DOHH2 (cell line): Measurements from ENCODE around the gene ATP8B4.

Experiments
- H3F3A ChIP-seq: fragments of 200-600 bp; sonication (generic), shearing (Covaris generic); 2 replicates; pipeline ENCODE4 v1.6.0; 2016; ENCODE audit warnings: antibody characterized with exemption, mild to moderate bottlenecking; ENCODE audit not compliant: control insufficient read depth, insufficient read depth
- H3K27ac ChIP-seq: fragments of 200-600 bp; sonication (generic); 2 replicates; pipeline ENCODE4 v1.5.1; 2014; ENCODE audit warnings: low read depth, mild to moderate bottlenecking, low read length, moderate library complexity
- H3K27me3 ChIP-seq: fragments of 200-600 bp; sonication (generic); 2 replicates; pipeline ENCODE4 v1.6.1; 2014; ENCODE audit warnings: mild to moderate bottlenecking, low read length, mixed read lengths; ENCODE audit not compliant: control insufficient read depth
- H3K36me3 ChIP-seq: fragments of 200-600 bp; sonication (generic); 2 replicates; pipeline ENCODE4 v1.6.1; 2014; ENCODE audit warnings: mild to moderate bottlenecking, low read length, moderate library complexity, mixed read lengths; ENCODE audit not compliant: control insufficient read depth
- H3K4me1 ChIP-seq: fragments of 200-600 bp; sonication (generic); 2 replicates; pipeline ENCODE4 v1.6.1; 2014; ENCODE audit warnings: mild to moderate bottlenecking, low read length, mixed read lengths; ENCODE audit not compliant: control insufficient read depth
- H3K4me2 ChIP-seq: fragments of 200-600 bp; sonication (generic); 2 replicates; pipeline ENCODE4 v1.6.0; 2014; ENCODE audit warnings: mild to moderate bottlenecking, low read length, moderate library complexity
- H3K4me3 ChIP-seq: fragments of 200-600 bp; sonication (generic); 2 replicates; pipeline ENCODE4 v1.5.1; 2014; ENCODE audit warnings: mild to moderate bottlenecking, low read length, mixed read lengths
- H3K79me2 ChIP-seq: fragments of 200-600 bp; sonication (generic); 2 replicates; pipeline ENCODE4 v1.6.1; 2014; ENCODE audit warnings: mild to moderate bottlenecking, low read length, mixed read lengths; ENCODE audit not compliant: control insufficient read depth
- H3K9me2 ChIP-seq: fragments of 200-600 bp; sonication (generic); replicated peaks from 2 replicates; pipeline ENCODE4 v1.6.1; 2014; ENCODE audit warnings: mild to moderate bottlenecking, low read length, mixed read lengths; ENCODE audit not compliant: control insufficient read depth
- H3K9me3 ChIP-seq: fragments of 200-600 bp; sonication (generic); 2 replicates; pipeline ENCODE4 v1.6.1; 2014; ENCODE audit warnings: antibody characterized with exemption, low read length, mixed read lengths; ENCODE audit not compliant: control insufficient read depth, insufficient read depth
- H4K20me1 ChIP-seq: fragments of 200-600 bp; sonication (generic); 2 replicates; pipeline ENCODE4 v1.6.0; 2014; ENCODE audit warnings: low read depth, mild to moderate bottlenecking, antibody characterized with exemption, low read length, moderate library complexity; ENCODE audit not compliant: control insufficient read depth, insufficient read depth
- CTCF ChIP-seq: fragments of 200-600 bp; sonication (generic); IDR thresholded peaks from one replicate; pipeline ENCODE4 v1.5.1; 2014; ENCODE audit warnings: antibody characterized with exemption, mild to moderate bottlenecking, low read depth, low read length; ENCODE audit not compliant: poor library complexity, severe bottlenecking
- EZH2phosphoT487 ChIP-seq: fragments of 200-600 bp; sonication (generic); IDR thresholded peaks from 2 replicates; pipeline ENCODE4 v1.6.1; 2017; ENCODE audit warnings: borderline replicate concordance, mild to moderate bottlenecking, antibody characterized with exemption, low read length, moderate library complexity, mixed read lengths

ATP8B4 gene

GRCh38 chr15:50051811-50052419 lies 67.1 kb downstream of the ATP8B4 start:
- H3K9me3 ChIP-seq = no peaks in the 10 kb centered on the region
- no peaks in the 10 kb centered on the region for H3K4me1 ChIP-seq
- H3K36me3 ChIP-seq = no peaks in the 10 kb centered on the region
- H3K9me2 ChIP-seq = no peaks in the 10 kb centered on the region
- H3K79me2 ChIP-seq = no peaks in the 10 kb centered on the region
- H4K20me1 ChIP-seq = no peaks in the 10 kb centered on the region
- H3K27ac ChIP-seq = no peak overlapping the region
- no peak for TF ChIP-seq EZH2phosphoT487
- peak; percentile 61 for TF ChIP-seq CTCF
- 0 out of 2 replicates have a peak, but pooled peaks cover 2% of the 10 kb centered on the region for H3K27me3 ChIP-seq
- no peaks in the 10 kb centered on the region for H3F3A ChIP-seq
- no peak overlapping the region for H3K4me3 ChIP-seq
- H3K4me2 ChIP-seq = no peak overlapping the region

- no peak overlapping the region for H3K4me3 ChIP-seq
- no peaks in the 10 kb centered on the region for H3K4me1 ChIP-seq
- H3K36me3 ChIP-seq = no peaks in the 10 kb centered on the region
- TF ChIP-seq EZH2phosphoT487 (no peak), CTCF (no peak)
- no peaks in the 10 kb centered on the region for H3F3A ChIP-seq
- no peaks in the 10 kb centered on the region for H3K79me2 ChIP-seq
- no peaks in the 10 kb centered on the region for H3K9me2 ChIP-seq
- 0 out of 2 replicates have a peak, but pooled peaks cover 2% of the 10 kb centered on the region for H3K27me3 ChIP-seq
- no peaks in the 10 kb centered on the region for H4K20me1 ChIP-seq
- no peak overlapping the region for H3K4me2 ChIP-seq
- H3K9me3 ChIP-seq = no peaks in the 10 kb centered on the region
- H3K27ac ChIP-seq = no peak overlapping the region
These were observed 67.9 kb downstream of the ATP8B4 start for GRCh38 chr15:50050986-50051743.

- H3K9me3 ChIP-seq = no peaks in the 10 kb centered on the region
- H3K27me3 ChIP-seq = 0 out of 2 replicates have a peak, but pooled peaks cover 2% of the 10 kb centered on the region
- H3F3A ChIP-seq = no peaks in the 10 kb centered on the region
- H3K4me2 ChIP-seq = no peak overlapping the region
- H3K27ac ChIP-seq = no peak overlapping the region
- H3K4me3 ChIP-seq = no peak overlapping the region
- no peaks in the 10 kb centered on the region for H3K79me2 ChIP-seq
- no peaks in the 10 kb centered on the region for H3K4me1 ChIP-seq
- H3K9me2 ChIP-seq = no peaks in the 10 kb centered on the region
- no peaks in the 10 kb centered on the region for H4K20me1 ChIP-seq
- no peaks in the 10 kb centered on the region for H3K36me3 ChIP-seq
- TF ChIP-seq CTCF (no peak), EZH2phosphoT487 (no peak)
These were observed 69.2 kb downstream of the ATP8B4 start for GRCh38 chr15:50049871-50050270.
